Ammon's horn (tissue), 1 donor: ENCODE measurements around the gene NT5C2.
"Not testable (repeated sequence)": the region's sequence is repeated elsewhere in the genome, so short reads cannot be mapped to it uniquely, and the experiment has no call there.

ENCODE experiments used
- DNase-seq: peaks from one replicate; pipeline ENCODE4 v3.0.0-alpha.2; 2016; ENCODE audit warnings: low spot score

Gene NT5C2

GRCh38 chr10:103083977-103084320, 109.1 kb downstream of the NT5C2 start:
- no peak for DNase-seq

- peak; percentile 71 for DNase-seq
These were observed 109.7 kb downstream of the NT5C2 start for GRCh38 chr10:103083266-103083976.

- no peak for DNase-seq
These were observed 110.4 kb downstream of the NT5C2 start for GRCh38 chr10:103082683-103083082.

- no peak for DNase-seq
These were observed 112.0 kb downstream of the NT5C2 start for GRCh38 chr10:103080891-103081581.

- no peak for DNase-seq
These were observed 113.1 kb downstream of the NT5C2 start for GRCh38 chr10:103079946-103080345.

- no peak for DNase-seq
These were observed 114.0 kb downstream of the NT5C2 start for GRCh38 chr10:103079100-103079499.

- DNase-seq = no peak
These were observed 114.4 kb downstream of the NT5C2 start for GRCh38 chr10:103078676-103079075.

- no peak for DNase-seq
These were observed 114.8 kb downstream of the NT5C2 start for GRCh38 chr10:103078309-103078615.

- DNase-seq = no peak
These were observed 115.4 kb downstream of the NT5C2 start for GRCh38 chr10:103077491-103078308.

GRCh38 chr10:103077020-103077419, 116.1 kb downstream of the NT5C2 start:
- no peak for DNase-seq

GRCh38 chr10:103072891-103073290, 120.2 kb downstream of the NT5C2 start:
- DNase-seq = no peak

- no peak for DNase-seq
These were observed 120.8 kb downstream of the NT5C2 start for GRCh38 chr10:103072276-103072675.

- peak; percentile 69 for DNase-seq
These were observed 123.4 kb downstream of the NT5C2 start for GRCh38 chr10:103069453-103070331.

- no peak for DNase-seq
These were observed 125.1 kb downstream of the NT5C2 start for GRCh38 chr10:103067956-103068355.

GRCh38 chr10:103067484-103067883, 125.6 kb downstream of the NT5C2 start:
- no peak for DNase-seq

GRCh38 chr10:103067099-103067477, 126.0 kb downstream of the NT5C2 start:
- DNase-seq = not testable (repeated sequence)

- no peak for DNase-seq
These were observed 126.7 kb downstream of the NT5C2 start for GRCh38 chr10:103066141-103067098.

- DNase-seq = no peak
These were observed 128.1 kb downstream of the NT5C2 start for GRCh38 chr10:103064956-103065355.

- peak; percentile 71 for DNase-seq
These were observed 130.1 kb downstream of the NT5C2 start for GRCh38 chr10:103062854-103063590.

GRCh38 chr10:103060575-103060974, 132.5 kb downstream of the NT5C2 start:
- no peak for DNase-seq
